ENCODE results near the gene CCDC187.

Gene CCDC187

DNA sequence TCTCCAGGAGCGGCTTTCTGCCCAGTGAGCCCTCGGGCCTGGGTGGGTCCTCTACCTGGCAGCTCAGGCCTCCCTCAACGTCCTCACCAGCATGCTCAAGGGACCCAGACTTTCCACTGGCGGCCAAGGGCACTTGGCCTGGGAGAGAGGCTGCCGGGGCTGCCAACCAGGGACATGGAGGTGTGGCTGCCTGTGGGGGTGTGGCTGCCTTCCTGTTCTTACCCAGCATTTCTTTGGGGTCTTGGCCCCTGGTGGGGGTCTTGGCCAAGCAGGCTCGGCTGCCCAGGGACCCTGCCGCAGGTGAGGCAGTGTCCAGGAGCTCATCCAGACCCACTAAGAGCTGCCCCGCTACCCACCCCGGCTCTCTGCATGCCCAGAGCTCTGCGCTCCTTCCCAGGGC is 51.0 kb downstream of the CCDC187 start:
- DNase-seq (ENCODE audit: low spot score) = no peak

DNA sequence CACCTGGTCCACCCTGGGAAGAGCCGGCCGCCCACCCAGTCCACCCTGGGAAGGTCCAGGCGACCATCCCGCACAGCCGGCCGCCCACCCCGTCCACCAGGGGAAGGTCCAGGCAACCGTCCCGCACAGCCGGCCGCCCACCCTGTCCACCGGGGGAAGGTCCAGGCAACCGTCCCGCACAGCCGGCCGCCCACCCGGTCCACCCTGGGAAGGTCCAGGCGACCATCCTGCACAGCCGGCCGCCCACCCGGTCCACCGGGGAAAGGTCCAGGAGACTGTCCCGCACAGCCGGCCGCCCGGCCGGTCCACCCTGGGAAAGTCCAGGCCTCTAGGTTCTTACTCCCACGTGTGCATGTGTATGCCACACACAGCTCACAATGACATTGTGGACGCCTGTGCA is 51.6 kb downstream of the CCDC187 start:
- DNase-seq (ENCODE audit: low spot score) = no peak

DNA sequence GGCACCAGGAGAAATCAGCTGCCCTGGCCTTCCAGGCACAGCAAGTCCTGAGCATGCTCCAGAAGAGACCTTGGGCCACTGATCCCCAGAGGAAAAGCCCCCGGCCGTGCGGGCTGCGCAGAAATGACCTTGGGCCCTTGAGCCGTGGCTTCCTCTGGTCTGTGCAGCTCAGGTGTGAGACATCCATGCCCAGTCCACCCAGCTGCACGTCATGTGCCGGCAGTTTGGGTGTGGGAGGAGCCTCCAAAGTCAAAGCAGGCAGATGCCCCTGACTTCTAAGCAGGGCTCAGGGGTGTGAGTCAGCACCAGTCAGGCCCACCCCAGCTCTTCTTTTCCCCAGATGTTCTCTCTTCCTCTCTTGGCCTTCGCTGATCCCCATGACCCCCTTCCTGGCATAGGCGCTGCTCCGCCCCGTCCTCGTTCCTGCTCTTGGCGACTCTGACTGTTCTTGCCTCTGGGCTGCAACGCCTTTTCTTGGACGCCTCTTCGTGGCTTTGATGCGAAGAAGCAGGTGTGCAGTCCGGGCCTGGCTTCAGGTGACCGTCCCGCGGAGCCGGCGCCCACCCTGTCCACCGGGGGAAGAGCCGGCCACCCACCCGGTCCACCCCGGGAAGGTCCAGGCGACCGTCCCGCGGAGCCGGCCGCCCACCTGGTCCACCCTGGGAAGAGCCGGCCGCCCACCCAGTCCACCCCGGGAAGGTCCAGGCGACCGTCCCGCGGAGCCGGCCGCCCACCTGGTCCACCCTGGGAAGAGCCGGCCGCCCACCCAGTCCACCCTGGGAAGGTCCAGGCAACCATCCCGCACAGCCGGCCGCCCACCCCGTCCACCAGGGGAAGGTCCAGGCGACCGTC is 52.4 kb downstream of the CCDC187 start:
- no peak for DNase-seq (ENCODE audit: low spot score)

DNA sequence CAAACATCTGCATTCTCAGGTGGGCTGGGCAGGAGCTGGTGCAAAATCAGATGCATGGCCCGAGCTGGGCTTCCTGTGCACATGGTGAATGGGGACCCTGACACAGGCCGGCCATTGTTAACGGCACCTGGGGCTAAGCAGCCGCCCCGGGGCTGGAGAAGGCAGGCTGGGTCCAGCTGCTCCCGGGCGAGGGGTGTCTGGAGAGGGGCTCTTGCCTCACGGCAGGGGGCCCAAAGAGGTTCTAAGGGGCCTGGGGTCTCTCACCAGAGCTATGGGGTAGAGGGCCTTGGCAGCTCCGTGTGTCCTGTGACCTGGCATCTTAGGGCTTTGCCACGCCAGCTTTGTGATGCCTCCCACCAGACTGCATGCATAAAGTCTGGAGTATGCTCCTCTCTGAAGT is 53.2 kb downstream of the CCDC187 start:
- no peak for DNase-seq (ENCODE audit: low spot score)

DNA sequence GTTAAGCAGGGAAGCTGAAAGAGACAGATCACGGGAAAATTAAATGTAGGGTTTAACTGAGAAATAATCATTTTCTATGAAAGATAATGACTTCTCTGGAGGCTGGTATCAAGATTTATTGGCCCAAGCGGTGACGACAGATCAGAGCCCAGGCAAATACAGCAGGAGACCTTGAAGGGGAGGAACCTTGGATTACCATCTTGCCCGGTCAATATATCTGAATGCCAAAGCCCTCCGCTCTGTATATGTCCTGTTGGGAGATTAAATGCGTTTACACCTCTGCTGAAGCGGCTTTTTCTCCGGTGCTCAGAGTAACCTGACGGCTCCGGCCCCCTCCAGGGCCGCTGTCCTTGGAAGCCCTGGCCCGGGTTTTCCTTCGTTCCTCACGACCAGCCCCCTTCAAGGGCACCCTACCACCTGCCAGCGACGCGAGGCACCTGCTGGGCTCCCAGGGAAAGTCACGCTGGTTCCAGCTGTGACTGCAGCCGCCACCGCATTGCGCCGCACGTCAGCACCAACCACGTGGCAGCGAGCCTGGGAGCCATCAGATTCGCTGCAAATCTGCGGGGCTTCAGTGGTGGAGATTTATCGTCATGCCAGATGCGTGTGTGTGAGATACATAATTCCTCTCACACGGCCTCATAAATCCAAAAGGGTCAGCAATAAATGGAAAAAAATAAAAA is 53.9 kb downstream of the CCDC187 start:
- DNase-seq (ENCODE audit: low spot score) = no peak

DNA sequence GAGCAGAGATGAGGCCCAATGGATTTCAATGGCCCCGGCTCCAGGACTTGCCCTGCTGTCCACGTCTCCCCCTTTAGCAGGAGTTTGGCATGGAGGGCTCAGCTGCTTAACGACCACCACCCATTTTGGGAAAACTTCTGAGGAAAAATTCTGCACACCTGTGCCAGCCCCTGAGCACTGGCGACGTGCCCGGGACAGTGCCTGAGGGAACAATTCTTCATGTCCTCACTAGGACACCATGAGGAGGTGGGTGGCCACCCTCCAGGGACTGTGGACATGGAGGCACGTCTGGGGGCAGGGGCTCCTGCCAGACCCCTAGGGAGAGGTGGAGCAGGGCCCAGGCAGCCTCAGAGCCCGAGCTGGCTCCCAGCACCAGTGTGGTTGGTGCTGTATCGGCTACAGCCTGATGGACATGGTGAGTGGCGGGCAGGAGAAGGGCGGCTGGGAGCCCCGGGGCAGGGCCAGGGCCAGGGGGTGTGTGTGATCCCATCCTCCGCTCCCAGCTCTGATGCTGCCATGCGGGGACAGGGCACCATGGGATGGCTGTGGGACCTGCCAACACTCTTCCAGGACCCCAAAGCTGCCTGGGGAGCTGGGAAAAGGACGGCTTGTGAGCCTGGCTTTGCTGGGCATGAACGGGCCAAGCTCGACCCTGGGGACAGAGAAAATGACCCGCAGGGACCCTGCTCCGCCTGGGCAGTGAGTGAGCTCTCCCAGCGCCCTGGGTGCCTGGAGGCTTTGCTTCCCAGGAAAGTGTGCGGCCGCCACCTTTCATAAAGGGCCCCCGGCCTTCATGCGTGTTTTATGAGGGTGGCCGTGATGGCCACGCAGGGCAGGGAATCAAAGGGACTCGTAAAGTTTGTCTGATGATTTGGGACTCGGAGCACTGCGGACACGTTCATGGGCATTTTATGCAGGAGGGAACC is 54.7 kb downstream of the CCDC187 start:
- DNase-seq (ENCODE audit: low spot score) = no peak

DNA sequence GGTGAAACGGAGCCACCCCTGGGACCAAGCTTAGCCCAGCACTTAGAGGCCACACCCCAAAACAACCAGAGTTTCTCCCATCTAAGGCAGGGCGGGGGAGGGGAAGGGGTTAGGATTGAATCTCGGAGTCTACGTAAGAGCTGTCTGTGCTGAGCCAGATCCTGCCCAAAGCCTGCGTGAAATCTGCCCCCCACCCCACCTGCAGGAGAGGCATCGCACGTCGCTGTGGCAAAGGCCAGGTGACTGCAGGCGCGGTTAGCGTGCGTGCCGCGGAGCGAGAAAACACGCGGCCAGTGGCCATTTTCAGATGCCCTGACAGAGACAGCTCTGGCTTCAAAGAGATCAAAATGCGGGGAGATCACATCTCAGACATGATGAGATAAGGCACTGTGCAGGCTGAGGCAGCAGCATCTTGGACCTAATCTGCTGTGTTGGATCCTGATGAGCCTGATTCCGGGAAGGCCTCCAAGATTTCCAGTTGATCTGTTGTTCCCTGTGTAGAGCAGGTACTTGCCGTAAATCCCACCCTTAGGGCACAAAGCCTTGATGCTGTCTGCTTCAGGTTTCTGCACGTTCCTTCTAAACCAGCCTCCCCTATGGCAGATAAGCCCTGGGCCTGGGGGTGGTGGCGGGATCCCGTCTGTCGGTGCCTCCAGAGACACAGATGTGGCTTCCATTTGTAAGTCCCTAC is 55.8 kb downstream of the CCDC187 start:
- no peak for DNase-seq (ENCODE audit: low spot score)

DNA sequence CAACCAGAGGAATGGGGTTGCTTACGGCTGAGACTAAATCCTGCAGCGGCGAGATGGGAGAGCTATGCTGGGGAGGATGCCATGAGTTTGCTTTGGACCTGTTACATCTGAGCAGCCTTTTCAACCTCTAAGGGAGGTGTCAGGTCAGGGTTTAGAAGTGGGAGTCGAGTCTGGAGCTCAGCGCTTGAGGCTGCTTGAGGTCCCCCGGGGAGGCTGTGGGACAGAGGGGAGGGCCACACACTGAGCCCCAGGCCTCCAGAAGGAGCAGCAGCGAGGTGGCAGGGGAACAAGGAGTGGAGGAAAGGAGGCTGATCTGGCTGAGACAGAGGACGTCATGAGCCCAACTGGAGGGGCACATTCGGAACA is 56.4 kb downstream of the CCDC187 start:
- no peak for DNase-seq (ENCODE audit: low spot score)

DNA sequence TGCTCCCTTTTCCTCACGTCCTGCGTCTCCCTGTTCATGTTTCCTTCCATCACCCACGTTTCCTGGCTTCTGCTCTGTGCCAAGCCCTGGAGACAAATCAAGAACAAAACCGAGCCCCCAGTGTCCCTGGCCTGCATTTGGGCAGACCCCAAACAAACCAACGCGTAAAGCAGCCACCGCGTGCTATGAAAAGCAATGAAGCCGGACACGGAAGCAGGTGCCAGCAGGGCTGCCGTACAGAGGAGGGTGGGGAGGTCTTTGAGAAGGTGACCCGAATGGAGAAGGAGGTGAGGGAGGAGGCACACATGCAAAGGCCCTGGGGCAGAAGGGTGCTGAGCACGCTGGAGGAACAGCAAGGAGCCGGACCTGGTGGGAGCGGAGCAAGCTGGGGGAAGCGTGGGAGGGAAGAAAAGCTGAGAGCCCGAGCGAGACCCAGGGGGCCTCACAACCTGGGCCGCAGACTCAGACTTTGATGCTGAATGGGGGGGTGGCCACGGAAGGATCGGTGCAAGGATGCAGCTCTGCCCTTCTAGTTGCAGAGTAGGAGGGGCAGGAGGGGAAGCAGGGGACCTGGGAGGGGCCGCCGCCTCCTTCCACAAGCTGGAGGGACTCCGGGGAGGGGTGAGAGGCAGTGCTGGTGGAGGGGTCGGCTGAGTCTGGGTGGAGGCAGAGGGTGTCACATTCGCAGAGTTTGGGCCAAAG is 56.9 kb downstream of the CCDC187 start:
- no peak for DNase-seq (ENCODE audit: low spot score)

DNA sequence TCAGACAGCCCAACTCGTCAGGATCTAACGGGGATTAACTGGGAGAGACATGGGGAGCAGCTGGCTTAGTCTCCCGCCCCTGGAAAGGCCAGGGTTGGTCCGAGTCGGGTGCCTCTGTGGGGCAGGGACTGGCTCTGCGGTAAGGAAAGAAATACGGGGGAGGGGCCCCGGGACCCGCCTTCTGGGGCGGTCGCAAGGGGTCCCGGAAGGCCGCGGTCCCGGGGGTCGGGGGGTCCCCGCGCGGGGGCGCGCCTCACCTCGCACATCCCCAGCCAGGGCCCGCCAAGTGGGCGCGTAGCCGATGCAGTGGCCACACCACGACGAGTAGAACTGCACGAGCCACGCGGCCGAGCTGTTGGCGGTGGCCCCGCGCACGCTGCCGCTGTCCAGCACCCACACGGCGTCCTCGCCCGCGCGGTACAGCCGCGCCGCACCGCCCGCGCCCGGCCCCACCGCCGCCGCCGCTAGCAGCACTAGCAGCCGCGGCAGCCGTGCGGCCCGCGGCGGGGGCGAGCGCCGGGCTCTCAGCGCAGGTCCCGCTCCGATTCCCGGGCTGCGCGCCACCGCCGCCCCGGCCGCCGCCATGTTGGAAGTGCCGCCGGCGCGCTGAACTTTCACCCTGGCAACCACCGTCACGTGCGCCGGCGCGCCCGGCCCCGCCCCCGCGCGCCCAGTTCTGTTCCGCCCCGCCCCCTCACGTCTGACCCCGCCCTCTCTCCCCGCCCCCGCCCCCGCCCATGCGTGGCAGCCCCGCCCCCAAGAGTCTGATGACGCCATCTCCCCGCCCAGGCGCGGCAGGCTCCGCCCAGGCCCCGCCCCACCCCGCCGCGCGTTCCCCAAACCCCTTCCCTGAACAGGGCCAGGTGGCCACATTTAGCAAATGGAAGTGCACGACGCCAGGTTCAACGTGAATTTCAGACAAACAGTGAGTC is 58.4 kb downstream of the CCDC187 start, which contains the start of gene QSOX2:
Gene QSOX2 (minus strand): TSS at position 594 of the 932 bp plus-strand sequence. CDS start 9 bp downstream, at position 585.
- peak; percentile 88 for DNase-seq (ENCODE audit: low spot score)

DNA sequence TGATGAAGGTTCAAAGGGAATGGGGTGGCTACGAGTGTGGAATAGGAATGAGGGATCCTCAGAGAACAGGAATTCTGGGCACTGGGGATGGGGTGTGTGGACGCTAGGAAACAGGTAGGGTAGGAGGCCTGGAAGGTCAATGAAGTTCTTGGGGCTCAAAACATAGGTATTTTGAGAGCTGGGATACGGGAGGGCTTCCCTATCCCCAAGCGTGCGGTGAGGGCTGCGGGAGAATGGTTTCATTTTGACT is 59.0 kb downstream of the CCDC187 start:
- DNase-seq (ENCODE audit: low spot score) = no peak

DNA sequence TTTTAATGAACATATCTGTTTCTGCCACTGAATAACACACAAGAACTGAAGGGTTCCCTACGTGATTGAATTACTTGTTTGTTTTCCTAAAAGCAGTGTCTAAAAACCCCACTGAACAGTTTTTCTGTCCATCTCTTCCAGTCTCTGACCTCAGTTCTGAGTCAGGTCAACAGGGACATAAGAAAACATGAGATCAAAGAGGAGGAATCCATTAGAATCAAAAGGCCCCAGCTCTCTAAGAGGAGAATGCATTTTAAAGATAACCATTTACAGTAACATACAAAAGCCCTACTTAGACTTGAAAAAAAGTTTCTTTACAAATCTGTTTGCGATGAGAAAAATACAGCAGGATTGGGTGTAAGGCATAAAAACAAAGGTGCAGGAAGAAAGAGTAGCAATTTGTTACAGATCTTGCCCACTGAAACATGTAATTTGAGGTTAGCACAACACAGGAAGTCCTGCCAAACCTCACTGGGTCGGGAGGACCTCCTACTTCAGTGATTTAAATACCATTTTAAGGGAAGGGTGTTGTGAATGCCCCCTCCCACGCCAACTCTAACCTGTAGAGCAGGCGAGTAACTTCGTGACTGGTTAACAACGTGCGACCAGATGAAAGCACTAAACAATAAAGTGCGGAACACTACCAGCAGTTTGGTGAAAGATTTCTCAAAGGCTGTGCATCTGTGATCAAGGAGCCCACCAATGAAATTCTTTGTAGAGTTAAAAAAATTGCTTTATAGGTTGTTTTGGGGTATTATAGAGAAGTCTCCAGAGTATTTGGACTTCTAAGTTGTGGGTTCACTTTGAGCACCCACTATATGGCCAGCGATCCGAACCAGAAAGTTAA is 59.5 kb downstream of the CCDC187 start:
- peak; percentile 40 for DNase-seq (ENCODE audit: low spot score)

DNA sequence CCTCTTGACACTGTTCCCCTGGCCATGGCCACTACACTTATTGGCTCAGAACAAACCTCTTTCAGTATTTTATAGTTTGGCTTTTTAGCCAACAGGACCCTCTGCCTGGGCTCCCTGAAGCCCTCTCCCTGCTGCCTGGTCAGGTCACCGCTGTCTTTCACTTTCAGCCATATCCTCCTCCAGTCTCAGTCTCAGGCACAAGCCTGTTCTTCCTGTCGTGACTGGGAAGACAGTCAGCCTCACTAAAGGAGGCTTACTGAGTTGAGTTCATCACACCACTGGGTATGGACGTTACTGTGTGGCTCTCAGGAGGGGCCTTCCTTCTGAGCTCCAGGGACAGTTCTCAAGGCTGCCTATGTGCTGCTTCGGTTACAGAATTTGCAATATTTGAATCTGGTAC is 60.3 kb downstream of the CCDC187 start:
- peak; percentile 27 for DNase-seq (ENCODE audit: low spot score)

DNA sequence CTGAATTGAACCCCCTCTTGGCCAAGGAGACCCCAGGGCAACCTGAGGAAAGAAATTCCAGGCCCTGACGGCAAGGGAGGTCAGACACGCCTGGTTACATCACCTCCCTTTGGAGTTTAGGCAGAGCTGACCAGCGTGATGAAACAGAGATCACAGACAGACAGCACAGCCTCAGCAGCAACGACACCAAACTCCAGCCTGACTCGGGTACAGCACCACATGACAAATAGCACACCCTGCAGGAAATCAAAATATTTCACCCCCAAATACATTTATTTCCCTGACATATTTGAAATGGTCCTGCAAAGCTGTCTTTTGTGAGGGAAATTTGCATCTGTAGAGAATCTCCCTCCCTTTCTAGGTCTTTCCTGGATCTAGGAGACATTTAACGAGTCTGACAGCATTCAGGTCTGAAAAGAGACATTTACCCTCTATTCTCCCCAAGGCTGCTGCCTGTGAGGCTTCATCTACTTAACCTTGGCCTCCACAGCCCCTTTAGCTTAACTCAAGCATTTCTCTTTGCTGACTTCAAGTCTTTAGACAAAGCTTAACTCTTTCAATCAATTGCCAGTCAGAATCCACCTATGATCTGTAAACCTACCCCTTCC is 60.9 kb downstream of the CCDC187 start:
- DNase-seq (ENCODE audit: low spot score) = peak; percentile 80

DNA sequence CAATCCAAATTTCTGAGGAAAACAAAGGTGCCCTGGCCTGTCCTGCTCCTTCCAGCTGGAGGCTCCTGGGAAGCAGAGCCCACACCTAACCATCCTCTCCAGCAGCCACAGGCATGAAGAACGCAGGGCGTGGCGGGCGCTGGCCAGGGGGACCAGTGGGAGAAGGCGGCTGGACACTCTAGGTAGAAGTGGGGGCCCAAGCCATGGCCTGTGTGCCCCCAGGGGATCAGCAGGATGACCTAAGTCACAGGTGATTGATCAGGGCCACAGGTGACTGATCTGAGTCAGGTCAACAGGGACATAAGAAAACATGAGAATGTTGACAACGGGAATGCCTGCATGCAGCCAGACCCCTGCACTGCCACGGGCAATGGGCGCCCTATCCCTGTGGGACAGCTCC is 61.6 kb downstream of the CCDC187 start:
- DNase-seq (ENCODE audit: low spot score) = no peak

DNA sequence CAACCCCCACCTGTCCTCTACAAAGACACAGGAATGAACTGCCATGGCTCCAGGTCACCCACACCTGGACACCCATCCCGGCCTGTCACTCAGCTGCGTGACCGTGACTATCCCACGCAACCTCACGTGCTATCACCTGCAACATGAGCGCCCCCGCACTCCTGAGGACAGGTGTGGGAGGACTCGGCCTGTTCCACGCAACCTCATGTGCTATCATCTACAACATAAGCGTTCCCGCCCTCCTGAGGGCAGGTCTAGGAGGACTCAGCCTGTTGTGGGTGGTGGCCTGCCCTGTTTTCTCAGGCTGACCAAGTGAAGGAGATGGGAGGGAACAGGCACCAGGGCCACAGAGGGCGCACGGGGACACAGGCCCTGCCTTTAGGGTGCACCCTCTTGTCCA is 62.4 kb downstream of the CCDC187 start:
- peak; percentile 65 for DNase-seq (ENCODE audit: low spot score)

DNA sequence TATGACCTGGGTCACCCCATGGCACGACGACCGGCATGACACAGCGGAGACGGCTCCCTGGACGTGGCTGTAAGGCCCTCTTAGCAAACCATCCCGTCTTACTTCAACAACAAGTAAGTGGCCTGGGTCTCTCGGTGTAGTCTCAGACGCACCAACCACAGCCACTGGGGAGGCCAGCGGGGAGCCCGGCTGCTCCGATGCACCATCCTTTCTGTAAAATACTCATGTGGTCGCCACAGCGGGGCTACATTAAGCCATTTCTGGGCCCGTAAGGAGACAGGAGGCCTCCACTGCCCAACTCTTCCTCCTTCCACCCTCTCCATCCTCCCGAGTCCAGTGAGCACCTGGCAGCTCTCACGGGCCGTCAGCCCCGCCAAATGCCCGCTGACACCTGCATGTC is 63.0 kb downstream of the CCDC187 start:
- DNase-seq (ENCODE audit: low spot score) = no peak

DNA sequence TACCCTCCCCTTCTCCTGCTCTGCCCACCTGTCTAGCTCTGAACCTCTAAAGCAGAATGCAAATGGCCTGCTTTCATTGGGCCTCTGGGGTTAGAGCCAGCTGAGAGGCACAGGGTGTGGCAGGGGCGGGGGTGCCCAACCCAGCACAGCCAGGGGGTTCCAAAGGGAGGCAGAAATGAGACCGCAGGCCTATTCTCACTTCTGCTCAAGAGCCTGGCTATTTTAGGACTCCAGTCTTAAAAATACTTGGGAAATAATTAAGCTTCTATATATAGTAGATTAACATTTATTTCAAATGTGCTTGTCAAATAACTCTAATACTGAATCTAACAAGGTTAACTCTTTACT is 63.9 kb downstream of the CCDC187 start:
- DNase-seq (ENCODE audit: low spot score) = peak; percentile 69
